GM12878 (cell line): Measurements from ENCODE around the gene ADAM30. TPM values are rescaled to one million over a fixed set of nuclear protein-coding genes. Genes with fewer than 3 reads are reported as not detected.

Experiments used
- ATAC-seq: fragments of 200-7000 bp; cut with Tn5 transposase; 3 replicates; pipeline ENCODE4 v1.9.1; 2020; ENCODE audit warnings: mild to moderate bottlenecking, moderate library complexity
- BruUV-seq: library from RNA; stranded (reverse); fragments of 400-500 nt; replicated peaks from 2 replicates; lab custom pipeline; 2021; lab: Mats Ljungman, UMichigan
- CTCF ChIA-PET: fragments of 300-600 bp; sonication (Branson Sonifier 250); formaldehyde crosslinking; extraction: SDS; loops from one replicate; lab custom pipeline; 2021; ENCODE audit warnings: inconsistent platforms; lab: Yijun Ruan, JAX
- POLR2A ChIA-PET: fragments of 350-600 bp; formaldehyde crosslinking; extraction: SDS; loops from one replicate; lab custom pipeline; 2021; ENCODE audit warnings: inconsistent platforms; lab: Charles Lee
- RAD21 ChIA-PET: fragments of 300-600 bp; sonication (Branson Sonifier 250); formaldehyde crosslinking; loops from one replicate; lab custom pipeline; 2023; ENCODE audit warnings: antibody characterized with exemption; ENCODE audit not compliant: unreplicated experiment; lab: Charles Lee
- SMC1A ChIA-PET: fragments of 300-600 bp; sonication (Branson Sonifier 250); formaldehyde crosslinking; loops from one replicate; lab custom pipeline; 2023; ENCODE audit not compliant: unreplicated experiment, uncharacterized antibody; lab: Charles Lee
- DNase-seq: peaks from one replicate; pipeline ENCODE4 v3.0.0-alpha.2; 2011; ENCODE audit warnings: low read depth, low spot score
- FAIRE-seq: peaks from 3 replicates; lab custom pipeline; 2011; peaks lifted over from hg19 to GRCh38; lab: Jason Lieb, UNC
- H2AFZ ChIP-seq: 2 replicates; pipeline ENCODE4 v1.6.0; 2011; ENCODE audit warnings: low read depth, low read length, control low read depth; ENCODE audit not compliant: control insufficient read depth
- H3K27ac ChIP-seq: 2 replicates; pipeline ENCODE4 v1.5.1; 2011; ENCODE audit warnings: control low read depth; ENCODE audit not compliant: control insufficient read depth, insufficient read depth
- H3K27me3 ChIP-seq, 2 experiments: replicated peaks in 1 of 2; 2 replicates each; pipeline versions ENCODE4 v1.6.0 to v1.6.1; 2011; ENCODE audit warnings: low read length in 1 of 2; ENCODE audit not compliant: control insufficient read depth in 2 of 2, insufficient read depth in 2 of 2
- H3K36me3 ChIP-seq, 2 experiments: 2 replicates each; pipeline ENCODE4 v1.5.1; 2011; ENCODE audit warnings: low read length in 1 of 2; ENCODE audit not compliant: control insufficient read depth in 2 of 2, insufficient read depth in 2 of 2
- H3K4me1 ChIP-seq: 2 replicates; pipeline ENCODE4 v1.6.1; 2011; ENCODE audit warnings: mild to moderate bottlenecking, low read length, moderate library complexity, mixed read lengths; ENCODE audit not compliant: control insufficient read depth, insufficient read depth
- H3K4me2 ChIP-seq: 2 replicates; pipeline ENCODE4 v1.6.0; 2011; ENCODE audit warnings: control low read depth; ENCODE audit not compliant: control insufficient read depth, insufficient read depth
- H3K4me3 ChIP-seq: fragments of 200-600 bp; sonication (generic); 2 replicates; pipeline ENCODE4 v1.5.1; 2016
- H3K79me2 ChIP-seq: 2 replicates; pipeline ENCODE4 v1.6.0; 2011; ENCODE audit warnings: low read length; ENCODE audit not compliant: control insufficient read depth, insufficient read depth
- H3K9ac ChIP-seq: 2 replicates; pipeline ENCODE4 v1.8.0; 2011; ENCODE audit warnings: low read length, control low read depth, mixed read lengths; ENCODE audit not compliant: control insufficient read depth, insufficient read depth
- H3K9me3 ChIP-seq: replicated peaks from 3 replicates; pipeline ENCODE4 v1.5.1; 2011; ENCODE audit warnings: mild to moderate bottlenecking, low read length; ENCODE audit not compliant: control insufficient read depth, insufficient read depth
- H4K20me1 ChIP-seq: 2 replicates; pipeline ENCODE4 v1.6.0; 2011; ENCODE audit not compliant: control insufficient read depth, insufficient read depth
- EGR1 ChIP-seq, 2 experiments: IDR thresholded peaks; 1 replicate in 1 of 2; 2 replicates in 1 of 2; pipeline ENCODE4 v1.6.1; 2011 to 2012; ENCODE audit warnings: low read depth in 2 of 2, low read length in 2 of 2, borderline replicate concordance in 1 of 2, mild to moderate bottlenecking in 1 of 2, moderate library complexity in 1 of 2
- HDGF ChIP-seq: fragments of 450-650 bp; IDR thresholded peaks from 2 replicates; pipeline ENCODE4 v1.6.1; 2016; ENCODE audit warnings: antibody characterized with exemption
- MEF2A ChIP-seq: IDR thresholded peaks from 2 replicates; pipeline ENCODE4 v1.6.1; 2011; ENCODE audit warnings: low read depth, mild to moderate bottlenecking, low read length, moderate library complexity; ENCODE audit not compliant: insufficient read depth
- NKRF ChIP-seq: fragments of 450-650 bp; conservative IDR thresholded peaks from 2 replicates; pipeline ENCODE4 v1.6.1; 2017; ENCODE audit warnings: mild to moderate bottlenecking, moderate library complexity
- RAD51 ChIP-seq: fragments of 450-650 bp; IDR thresholded peaks from 2 replicates; pipeline ENCODE4 v1.6.1; 2016; ENCODE audit warnings: moderate library complexity, mild to moderate bottlenecking, inconsistent platforms
- REST ChIP-seq: IDR thresholded peaks from 2 replicates; pipeline ENCODE4 v1.6.1; 2012; ENCODE audit warnings: mild to moderate bottlenecking, low read depth, low read length
- RFX5 ChIP-seq: IDR thresholded peaks from 2 replicates; pipeline ENCODE4 v1.6.1; 2011; ENCODE audit warnings: low read depth, low read length, improper control_type of control experiment
- SMAD5 ChIP-seq: IDR thresholded peaks from 2 replicates; pipeline ENCODE4 v1.6.1; 2016; ENCODE audit warnings: antibody characterized with exemption, low read depth
- SMC3 ChIP-seq: IDR thresholded peaks from 2 replicates; pipeline ENCODE4 v1.6.1; 2011; ENCODE audit warnings: low read length, improper control_type of control experiment, borderline replicate concordance
- SPI1 ChIP-seq: IDR thresholded peaks from 2 replicates; pipeline ENCODE4 v1.6.1; 2011; ENCODE audit warnings: low read depth, mild to moderate bottlenecking, low read length, moderate library complexity, borderline replicate concordance; ENCODE audit not compliant: insufficient read depth
- SREBF1 ChIP-seq: IDR thresholded peaks from 2 replicates; pipeline ENCODE4 v1.6.1; 2012; ENCODE audit warnings: mild to moderate bottlenecking, low read length
- TAF1 ChIP-seq: IDR thresholded peaks from 2 replicates; pipeline ENCODE4 v1.6.1; 2011; ENCODE audit warnings: mild to moderate bottlenecking, low read depth, low read length, borderline replicate concordance
- TARDBP ChIP-seq: IDR thresholded peaks from 2 replicates; pipeline ENCODE4 v1.6.1; 2016; ENCODE audit warnings: borderline replicate concordance
- TCF12 ChIP-seq: IDR thresholded peaks from 2 replicates; pipeline ENCODE4 v1.6.1; 2011; ENCODE audit warnings: low read depth, mild to moderate bottlenecking, low read length
- USF1 ChIP-seq: IDR thresholded peaks from 2 replicates; pipeline ENCODE4 v1.6.1; 2011; ENCODE audit warnings: borderline replicate concordance, low read depth, mild to moderate bottlenecking, moderate library complexity, mixed read lengths, low read length; ENCODE audit not compliant: insufficient read depth; ENCODE audit errors: extremely low read length
- WGBS: methylation state at CpG from one replicate; pipeline ENCODE4 v1.1.6; 2016; ENCODE audit warnings: low lambda C conversion rate; ENCODE audit not compliant: insufficient replicate concordance, insufficient coverage; ENCODE audit errors: missing lambda C conversion rate; 5-methylcytosine and 5-hydroxymethylcytosine counted together
- in situ Hi-C: fragments of 300-500 bp; cut with MboI; formaldehyde crosslinking; loops from 9 replicates; pipeline ENCODE4 v1.14.3; 2018; ENCODE audit warnings: mixed read lengths
- intact Hi-C: fragments of 100-400 bp; cut with micrococcal nuclease; formaldehyde crosslinking; loops from one replicate; pipeline ENCODE4 v1.14.2; 2022; ENCODE audit not compliant: unreplicated experiment
- polyA plus RNA-seq, 11 experiments: library from polyadenylated mRNA; depleted of rRNA in 4 of 11; unstranded in 6 of 11; stranded (reverse) in 5 of 11; fragments of >200 nt; fragmentation: Nextera tagmentation in 4 of 11; fragmentation: Illumina TruSeq in 1 of 11; extraction: Ambion mirVana in 4 of 11; extraction: Trizol in 1 of 11; gene quantifications; 1 replicate in 1 of 11; 2 replicates in 10 of 11; pipeline versions ENCODE4 v1.2.1 to v1.2.3, GENCODE V29; 2011 to 2016; ENCODE audit warnings: inconsistent platforms in 2 of 11, missing spikeins in 2 of 11, low read depth in 1 of 11
- total RNA-seq, 4 experiments: library from RNA; depleted of rRNA in 3 of 4; stranded (reverse); fragments of >200 nt in 3 of 4; fragmentation: Illumina TruSeq in 1 of 4; extraction: Trizol in 1 of 4; gene quantifications; 2 replicates each; pipeline versions ENCODE4 v1.2.1 to v1.2.3, GENCODE V29; 2013 to 2021

The ADAM30 gene
- total and polyA plus RNA-seq, 10 of the 15 experiments (the other 5 are each of a cell fraction or from before 2014, with no cell fraction given): not detected

GRCh38 chr1:119920104-119920968, 24.0 kb upstream of the ADAM30 start (continued):
- TF ChIP-seq REST: no peak
- TF ChIP-seq EGR1 (IDR thresholded peaks at IDR 0.05; ENCODE audit: borderline replicate concordance in 1 of 2, low read depth in 2 of 2, low read length in 2 of 2): no peak
- no peak for TF ChIP-seq RAD51

- 57% methylated on average over 7 of the region's 7 CpGs for WGBS
- intact Hi-C loops: no loop called here
- no peak for TF ChIP-seq NKRF
- TF ChIP-seq TAF1: no peak
- no peak for TF ChIP-seq SMAD5
- no peak for TF ChIP-seq TARDBP
- TF ChIP-seq SMC3: no peak
- no peak for TF ChIP-seq USF1
- TF ChIP-seq SREBF1: no peak
- TF ChIP-seq TCF12: no peak
- TF ChIP-seq MEF2A: no peak
- TF ChIP-seq SPI1: no peak
- TF ChIP-seq RFX5: no peak
- TF ChIP-seq HDGF: no peak
These were observed 22.9 kb upstream of the ADAM30 start for GRCh38 chr1:119919241-119919640.

More at GRCh38 chr1:119919241-119919640, 22.9 kb upstream of the ADAM30 start:
- DNase-seq (no peak), FAIRE-seq (no peak), ATAC-seq (no peak)
- ChIA-PET SMC1A (no interaction called here), CTCF (no interaction called here), RAD21 (no interaction called here), POLR2A (no interaction called here)
- no TSS peak for BruUV-seq
- Histone ChIP-seq H3K4me1 (no peaks in the 10 kb centered on the region), H4K20me1 (no peaks in the 10 kb centered on the region), H3K9ac (no peak overlapping the region), H2AFZ (no peak overlapping the region), H3K4me3 (no peak overlapping the region), H3K79me2 (no peaks in the 10 kb centered on the region), H3K27ac (no peak overlapping the region), H3K36me3 (no peaks in the 10 kb centered on the region), H3K9me3 (no peaks in the 10 kb centered on the region; the same call in 2 of the 3 replicates), H3K4me2 (no peak overlapping the region), H3K27me3 (no peaks in the 10 kb centered on the region; a peak in 1 of 4 replicates)
- in situ Hi-C loops: no loop called here
